ENCODE results near the gene EPHA4. TPM values are rescaled to one million over a fixed set of nuclear protein-coding genes. Genes with fewer than 3 reads are reported as not detected.

The EPHA4 gene
- 19.7 and 23.3 TPM in 2 replicates for total RNA-seq

DNA sequence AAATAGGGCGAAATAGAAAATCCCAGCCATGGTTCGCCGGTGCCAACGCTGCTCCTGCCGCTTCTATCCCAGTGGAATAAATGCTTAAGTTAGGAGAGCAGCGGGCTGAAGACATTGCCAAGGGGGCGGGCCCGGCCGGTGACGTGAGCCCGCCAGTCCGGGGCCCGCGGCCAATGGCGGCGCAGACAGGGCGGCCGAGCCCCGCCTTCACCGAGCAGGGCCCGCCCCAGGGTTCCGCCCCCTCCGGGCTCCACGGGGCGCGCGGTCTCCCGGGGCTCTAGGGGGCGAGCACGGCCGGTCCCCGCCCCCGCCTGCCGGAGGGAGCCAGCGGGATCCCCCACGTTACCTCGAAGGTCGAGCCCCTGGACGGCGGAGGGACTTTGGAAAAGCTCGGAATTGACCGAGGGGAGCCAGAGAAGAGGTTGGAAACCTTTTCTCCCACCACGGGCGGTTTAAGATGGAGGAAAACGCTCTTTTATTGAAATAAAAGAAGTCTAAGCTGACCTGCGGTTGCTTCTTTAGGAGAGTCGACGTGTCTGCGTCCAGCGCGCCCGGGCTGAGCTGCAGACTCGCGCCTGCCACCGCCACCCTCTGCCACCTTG, at the start of gene EPHA4:
EPHA4 (minus strand) TSS at position 86 of the 602 bp plus-strand sequence; CDS start at position 30, 56 bp downstream.

Data from mammary microvascular endothelial cell (primary cell).